ENCODE results near the gene BTNL9.
"Not testable (repeated sequence)": the region's sequence is repeated elsewhere in the genome, so short reads cannot be mapped to it uniquely, and the experiment has no call there.

BTNL9 gene

DNA sequence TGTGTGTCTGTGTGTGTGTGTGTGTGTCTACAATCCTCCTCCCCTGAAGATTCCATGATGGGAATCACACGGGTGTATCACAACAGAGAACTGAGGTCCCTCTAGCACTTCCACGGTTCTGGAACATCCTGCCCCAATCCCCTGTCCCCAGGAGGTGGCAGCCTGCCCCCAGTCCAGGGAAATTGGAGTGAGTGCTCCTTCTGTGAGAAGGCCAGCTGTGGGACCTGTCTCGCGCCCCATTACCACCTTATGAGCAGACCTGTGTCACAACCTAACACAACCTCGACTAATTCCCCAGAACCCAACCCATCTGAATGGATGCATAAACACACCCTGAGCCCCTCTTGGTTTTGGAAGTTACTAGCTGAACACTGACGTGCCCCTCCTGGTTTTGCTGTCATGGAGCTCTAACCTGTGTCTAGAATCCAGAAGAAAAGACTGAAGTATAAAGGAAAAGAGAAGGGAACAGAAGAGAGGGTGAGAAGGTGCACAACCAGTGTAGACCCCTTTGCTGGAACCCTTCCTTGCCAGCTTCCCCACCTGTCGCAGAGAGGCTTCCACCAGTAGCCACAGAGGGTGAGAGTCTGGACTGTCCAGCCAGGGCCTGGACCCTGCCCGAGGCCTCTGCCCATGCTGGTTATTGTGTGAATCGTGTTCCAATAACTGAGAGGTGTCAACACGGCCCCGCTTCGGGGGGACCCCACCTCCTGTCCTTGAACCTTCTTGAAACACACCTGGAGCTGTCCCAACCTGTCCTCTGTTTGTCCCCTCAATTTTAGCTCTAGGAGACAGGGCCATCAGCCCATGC lies 3.4 kb downstream of the BTNL9 start:
- H3K4me3 ChIP-seq (ENCODE audit: low read depth, low read length), result no peak overlapping the region
- TF ChIP-seq, protein P1, sequence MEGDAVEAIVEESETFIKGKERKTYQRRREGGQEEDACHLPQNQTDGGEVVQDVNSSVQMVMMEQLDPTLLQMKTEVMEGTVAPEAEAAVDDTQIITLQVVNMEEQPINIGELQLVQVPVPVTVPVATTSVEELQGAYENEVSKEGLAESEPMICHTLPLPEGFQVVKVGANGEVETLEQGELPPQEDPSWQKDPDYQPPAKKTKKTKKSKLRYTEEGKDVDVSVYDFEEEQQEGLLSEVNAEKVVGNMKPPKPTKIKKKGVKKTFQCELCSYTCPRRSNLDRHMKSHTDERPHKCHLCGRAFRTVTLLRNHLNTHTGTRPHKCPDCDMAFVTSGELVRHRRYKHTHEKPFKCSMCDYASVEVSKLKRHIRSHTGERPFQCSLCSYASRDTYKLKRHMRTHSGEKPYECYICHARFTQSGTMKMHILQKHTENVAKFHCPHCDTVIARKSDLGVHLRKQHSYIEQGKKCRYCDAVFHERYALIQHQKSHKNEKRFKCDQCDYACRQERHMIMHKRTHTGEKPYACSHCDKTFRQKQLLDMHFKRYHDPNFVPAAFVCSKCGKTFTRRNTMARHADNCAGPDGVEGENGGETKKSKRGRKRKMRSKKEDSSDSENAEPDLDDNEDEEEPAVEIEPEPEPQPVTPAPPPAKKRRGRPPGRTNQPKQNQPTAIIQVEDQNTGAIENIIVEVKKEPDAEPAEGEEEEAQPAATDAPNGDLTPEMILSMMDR (IDR thresholded peaks at IDR 0.05; ENCODE audit: insufficient read depth, low read depth, low read length, missing control alignments), result peak; percentile 13
- peak; percentile 18 for DNase-seq (ENCODE audit: low read depth)

DNA sequence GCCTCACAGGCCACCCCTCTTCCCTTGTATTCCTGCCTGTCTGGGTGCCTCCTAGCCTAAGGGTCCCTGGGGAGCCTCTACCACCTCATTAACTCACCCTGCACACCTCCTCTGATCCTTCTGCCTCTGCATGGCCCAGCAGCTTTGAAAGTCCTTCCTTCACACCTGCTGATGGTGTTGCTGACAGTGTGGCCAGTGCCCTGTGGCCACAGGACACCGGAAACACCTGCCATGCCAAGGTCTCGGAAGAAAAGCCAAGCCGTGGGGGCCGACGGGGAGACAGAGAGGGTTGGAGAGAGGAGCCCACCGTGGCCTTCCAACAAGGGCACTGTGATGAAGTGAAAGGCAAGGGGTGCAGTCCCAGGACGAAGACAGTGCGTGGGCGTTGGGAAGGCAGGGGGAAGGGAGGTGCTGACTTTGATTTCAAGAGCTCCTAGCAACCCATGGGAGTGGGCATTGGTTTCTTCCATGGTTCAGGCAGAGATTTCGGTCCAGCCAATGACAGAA lies 4.1 kb downstream of the BTNL9 start:
- no peak for DNase-seq (ENCODE audit: low read depth)
- H3K4me3 ChIP-seq (ENCODE audit: low read depth, low read length), result no peak overlapping the region
- TF ChIP-seq, protein P1 (IDR thresholded peaks at IDR 0.05; ENCODE audit: insufficient read depth, low read depth, low read length, missing control alignments), result no peak

DNA sequence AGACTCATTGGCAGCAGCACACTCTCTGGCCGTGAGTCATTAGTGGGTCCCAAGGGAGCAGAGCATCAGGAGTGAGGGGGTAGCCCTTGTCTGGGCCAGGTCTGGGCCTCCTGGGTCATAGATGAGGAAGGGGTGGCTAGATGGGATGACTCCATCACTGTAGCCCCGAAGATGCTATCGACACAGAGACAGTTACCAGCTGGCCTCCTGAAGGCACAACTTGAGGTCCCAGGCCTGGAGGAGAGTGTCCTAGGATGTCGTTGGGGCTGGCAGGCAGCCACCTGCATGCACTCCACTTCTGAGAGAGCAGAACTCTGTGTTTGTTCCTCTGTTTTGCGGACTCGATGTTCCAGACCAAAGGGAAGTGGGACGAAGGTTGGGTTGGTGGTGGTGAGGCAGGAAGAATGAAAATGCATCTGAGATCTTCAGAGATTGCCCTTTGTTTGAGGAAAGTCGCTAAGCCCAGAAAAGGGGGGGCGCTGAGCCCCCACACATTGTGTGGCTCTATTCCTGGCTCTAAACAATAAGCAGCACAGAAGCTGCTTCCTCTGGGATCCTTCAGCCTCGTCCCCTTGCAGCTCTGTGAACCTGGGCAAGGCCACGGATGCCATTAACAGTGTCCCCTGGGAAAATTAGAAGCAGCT lies 4.7 kb downstream of the BTNL9 start:
- H3K4me3 ChIP-seq (ENCODE audit: low read depth, low read length), result no peak overlapping the region
- peak; percentile 17 for DNase-seq (ENCODE audit: low read depth)
- TF ChIP-seq, protein P1 (IDR thresholded peaks at IDR 0.05; ENCODE audit: insufficient read depth, low read depth, low read length, missing control alignments), result no peak

DNA sequence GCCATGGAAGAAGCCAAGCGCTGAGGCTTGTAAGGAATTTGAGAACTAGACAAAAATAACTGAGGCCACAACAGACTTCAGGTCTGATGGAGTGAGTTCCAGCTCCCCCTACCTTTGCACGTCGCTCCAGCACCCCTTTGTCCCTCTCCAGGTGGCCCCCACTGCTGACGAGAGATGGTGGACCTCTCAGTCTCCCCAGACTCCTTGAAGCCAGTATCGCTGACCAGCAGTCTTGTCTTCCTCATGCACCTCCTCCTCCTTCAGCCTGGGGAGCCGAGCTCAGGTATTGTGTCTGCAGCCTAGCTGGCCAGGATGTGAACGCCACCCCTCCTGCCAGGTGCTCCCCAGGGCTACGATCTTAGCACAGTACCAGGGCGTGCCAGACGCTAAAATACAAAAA lies 5.2 kb downstream of the BTNL9 start:
- TF ChIP-seq, protein P1 (IDR thresholded peaks at IDR 0.05; ENCODE audit: insufficient read depth, low read depth, low read length, missing control alignments), result no peak
- H3K4me3 ChIP-seq (ENCODE audit: low read depth, low read length), result no peak overlapping the region
- DNase-seq (ENCODE audit: low read depth), result peak; percentile 10

DNA sequence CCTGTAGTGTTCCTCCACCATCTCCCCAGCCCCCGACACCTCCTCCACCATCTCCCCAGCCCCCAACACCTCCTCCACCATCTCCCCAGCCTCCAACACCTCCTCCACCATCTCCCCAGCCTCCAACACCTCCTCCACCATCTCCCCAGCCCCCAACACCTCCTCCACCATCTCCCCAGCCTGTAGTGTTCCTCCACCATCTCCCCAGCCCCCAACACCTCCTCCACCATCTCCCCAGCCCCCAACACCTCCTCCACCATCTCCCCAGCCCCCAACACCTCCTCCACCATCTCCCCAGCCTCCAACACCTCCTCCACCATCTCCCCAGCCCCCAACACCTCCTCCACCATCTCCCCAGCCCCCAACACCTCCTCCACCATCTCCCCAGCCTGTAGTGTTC lies 5.8 kb downstream of the BTNL9 start:
- DNase-seq (ENCODE audit: low read depth); H3K4me3 ChIP-seq (ENCODE audit: low read depth, low read length): not testable (repeated sequence)

DNA sequence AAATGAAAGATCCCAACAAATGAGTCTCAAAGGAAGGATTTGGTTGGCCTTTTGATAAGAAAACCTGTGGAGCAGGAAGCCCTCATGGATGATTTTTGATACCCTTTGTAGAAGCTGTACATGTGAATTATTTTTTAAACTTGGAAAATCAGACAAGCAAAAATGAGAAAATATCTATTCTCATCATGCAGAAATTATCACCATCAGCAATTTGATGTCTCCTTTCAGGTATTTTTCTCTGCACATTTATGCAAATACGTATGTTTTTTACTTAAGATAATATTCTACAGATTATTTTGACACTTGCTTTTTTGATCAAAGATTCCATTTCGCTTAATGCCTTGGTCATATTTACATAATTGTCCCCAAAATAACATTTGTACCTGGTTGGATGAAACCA lies 7.2 kb downstream of the BTNL9 start:
- H3K4me3 ChIP-seq (ENCODE audit: low read depth, low read length), result no peak overlapping the region
- TF ChIP-seq, protein P1 (IDR thresholded peaks at IDR 0.05; ENCODE audit: insufficient read depth, low read depth, low read length, missing control alignments), result no peak
- no peak for DNase-seq (ENCODE audit: low read depth)

DNA sequence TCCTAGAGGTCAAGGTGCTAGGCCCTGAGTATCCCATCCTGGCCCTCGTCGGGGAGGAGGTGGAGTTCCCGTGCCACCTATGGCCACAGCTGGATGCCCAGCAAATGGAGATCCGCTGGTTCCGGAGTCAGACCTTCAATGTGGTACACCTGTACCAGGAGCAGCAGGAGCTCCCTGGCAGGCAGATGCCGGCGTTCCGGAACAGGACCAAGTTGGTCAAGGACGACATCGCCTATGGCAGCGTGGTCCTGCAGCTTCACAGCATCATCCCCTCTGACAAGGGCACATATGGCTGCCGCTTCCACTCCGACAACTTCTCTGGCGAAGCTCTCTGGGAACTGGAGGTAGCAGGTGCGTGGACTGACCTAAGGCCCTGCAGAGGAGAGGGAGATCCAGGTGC lies 7.9 kb downstream of the BTNL9 start:
- no peak overlapping the region for H3K4me3 ChIP-seq (ENCODE audit: low read depth, low read length)

More for the DNA sequence above, 7.9 kb downstream of the BTNL9 start:
- TF ChIP-seq, protein P1 (IDR thresholded peaks at IDR 0.05; ENCODE audit: insufficient read depth, low read depth, low read length, missing control alignments), result no peak
- DNase-seq (ENCODE audit: low read depth), result no peak

All from GM12865 (cell line).